Endothelial cell of umbilical vein (primary cell): ENCODE data around the gene DGKB. TPM values are rescaled to one million over a fixed set of nuclear protein-coding genes. Genes with fewer than 3 reads are reported as not detected.

Experiments used
- BruUV-seq: library from RNA; stranded (reverse); fragments of 400-500 nt; replicated peaks from 2 replicates; lab custom pipeline; 2021; lab: Mats Ljungman, UMichigan
- CTCF ChIA-PET: fragments of 300-600, 350-600 bp; sonication (Branson Sonifier 250); formaldehyde crosslinking; loops from one replicate; lab custom pipeline; 2021; ENCODE audit warnings: antibody characterized with exemption, inconsistent platforms; lab: Charles Lee
- POLR2A ChIA-PET: fragments of 300-600, 350-600 bp; sonication (Branson Sonifier 250); formaldehyde crosslinking; loops from one replicate; lab custom pipeline; 2021; ENCODE audit warnings: antibody characterized with exemption, inconsistent platforms; lab: Charles Lee
- DNase-seq: peaks from one replicate; pipeline ENCODE4 v3.0.0-alpha.2; 2011; ENCODE audit warnings: low read depth, low spot score
- FAIRE-seq: peaks from 2 replicates; lab custom pipeline; 2011; peaks lifted over from hg19 to GRCh38; lab: Jason Lieb, UNC
- H2AFZ ChIP-seq: 2 replicates; pipeline ENCODE4 v1.6.0; 2012; ENCODE audit warnings: low read depth, low read length, control low read depth, inconsistent platforms
- H3K27ac ChIP-seq: 2 replicates; pipeline ENCODE4 v1.5.1; 2011; ENCODE audit warnings: low read depth, mild to moderate bottlenecking, control low read depth, low read length, moderate library complexity; ENCODE audit not compliant: insufficient read depth
- H3K27me3 ChIP-seq, 2 experiments: 2 replicates each; pipeline versions ENCODE4 v1.6.0 to v1.6.1; 2011; ENCODE audit warnings: low read length in 2 of 2, mixed read lengths in 1 of 2; ENCODE audit not compliant: control insufficient read depth in 2 of 2, insufficient read depth in 2 of 2
- H3K36me3 ChIP-seq, 2 experiments: 2 replicates in 1 of 2; 3 replicates in 1 of 2; pipeline ENCODE4 v1.5.1; 2011; ENCODE audit warnings: low read length in 2 of 2, mild to moderate bottlenecking in 1 of 2, moderate library complexity in 1 of 2; ENCODE audit not compliant: control insufficient read depth in 2 of 2, insufficient read depth in 2 of 2; ENCODE audit errors: extremely low read depth in 1 of 2
- H3K4me1 ChIP-seq: 3 replicates; pipeline ENCODE4 v1.5.1; 2011; ENCODE audit warnings: mild to moderate bottlenecking, low read length; ENCODE audit not compliant: control insufficient read depth, insufficient read depth; ENCODE audit errors: extremely low read depth
- H3K4me2 ChIP-seq: 2 replicates; pipeline ENCODE4 v1.6.1; 2011; ENCODE audit warnings: low read length, control low read depth, mixed read lengths; ENCODE audit not compliant: insufficient read depth
- H3K4me3 ChIP-seq, 3 experiments: fragments of 200-600 bp in 1 of 3; sonication (generic), shearing (Covaris generic) in 1 of 3; replicated peaks in 1 of 3; 2 replicates each; pipeline ENCODE4 v1.5.1; 2011 to 2016; ENCODE audit warnings: control low read depth in 3 of 3, low read length in 3 of 3, mild to moderate bottlenecking in 2 of 3, inconsistent platforms in 1 of 3, low read depth in 1 of 3, moderate library complexity in 1 of 3; ENCODE audit not compliant: insufficient read depth in 1 of 3
- H3K79me2 ChIP-seq: 2 replicates; pipeline ENCODE4 v1.6.0; 2012; ENCODE audit warnings: low read length, inconsistent platforms; ENCODE audit not compliant: control insufficient read depth, insufficient read depth
- H3K9ac ChIP-seq: replicated peaks from 2 replicates; pipeline ENCODE3; 2011; ENCODE audit warnings: low read length, control low read depth; ENCODE audit not compliant: insufficient read depth; ENCODE audit errors: extremely low read depth
- H3K9me1 ChIP-seq: replicated peaks from 3 replicates; pipeline ENCODE4 v1.6.0; 2011; ENCODE audit warnings: mild to moderate bottlenecking, low read length; ENCODE audit not compliant: control insufficient read depth, insufficient read depth; ENCODE audit errors: extremely low read depth
- H3K9me3 ChIP-seq: replicated peaks from 2 replicates; pipeline ENCODE4 v1.5.1; 2012; ENCODE audit warnings: low read length, inconsistent platforms; ENCODE audit not compliant: control insufficient read depth, insufficient read depth
- H4K20me1 ChIP-seq: replicated peaks from 2 replicates; pipeline ENCODE3; 2011; ENCODE audit warnings: mild to moderate bottlenecking, low read length; ENCODE audit not compliant: control insufficient read depth, insufficient read depth; ENCODE audit errors: extremely low read depth
- EZH2 ChIP-seq: IDR thresholded peaks from 2 replicates; pipeline ENCODE4 v1.6.1; 2012; ENCODE audit warnings: borderline replicate concordance, low read depth, mild to moderate bottlenecking, moderate library complexity, low read length, inconsistent platforms; ENCODE audit not compliant: severe bottlenecking
- FOS ChIP-seq: IDR thresholded peaks from 2 replicates; pipeline ENCODE4 v1.6.1; 2011; ENCODE audit warnings: mild to moderate bottlenecking, low read length, moderate library complexity, borderline replicate concordance; ENCODE audit not compliant: insufficient read depth
- GATA2 ChIP-seq: IDR thresholded peaks from 2 replicates; pipeline ENCODE4 v1.7.0; 2011; ENCODE audit warnings: low read depth, mild to moderate bottlenecking, moderate library complexity, mixed read lengths, low read length; ENCODE audit not compliant: insufficient read length, insufficient read depth
- JUN ChIP-seq: IDR thresholded peaks from 2 replicates; pipeline ENCODE4 v1.6.1; 2011; ENCODE audit warnings: borderline replicate concordance, low read depth; ENCODE audit not compliant: insufficient read length, insufficient read depth
- MYC ChIP-seq: IDR thresholded peaks from one replicate; pipeline ENCODE4 v1.6.1; 2011; ENCODE audit warnings: mild to moderate bottlenecking, low read depth, low read length
- POLR2A ChIP-seq: IDR thresholded peaks from 2 replicates; pipeline ENCODE4 v1.6.1; 2012; ENCODE audit warnings: low read depth, mild to moderate bottlenecking, control low read depth, low read length
- POLR2AphosphoS5 ChIP-seq: IDR thresholded peaks from 2 replicates; pipeline ENCODE4 v1.6.1; 2012; ENCODE audit warnings: low read depth, mild to moderate bottlenecking, control low read depth, low read length, moderate library complexity; ENCODE audit not compliant: insufficient read depth
- dilution Hi-C: fragments of 300-500 bp; cut with MboI; formaldehyde crosslinking; loops from one replicate; pipeline ENCODE4 v1.15.0; 2019; ENCODE audit warnings: low sequenced_read_pairs; ENCODE audit not compliant: extremely low pct_ligation_motif_present
- intact Hi-C: fragments of 100-400 bp; cut with micrococcal nuclease; formaldehyde crosslinking; loops from one replicate; pipeline ENCODE4 v1.10.0; 2022
- polyA plus RNA-seq, 4 experiments: library from polyadenylated mRNA; depleted of rRNA in 3 of 4; stranded (reverse) in 3 of 4; unstranded in 1 of 4; fragments of >200 nt; gene quantifications; 2 replicates each; pipeline versions ENCODE4 v1.2.1 to v1.2.3, GENCODE V29; 2011 to 2012; ENCODE audit warnings: missing spikeins in 1 of 4
- total RNA-seq: library from RNA; stranded (reverse); gene quantifications from 2 replicates; pipeline ENCODE4 v1.2.3, GENCODE V29; 2021
- TF ChIP-seq, protein P1 (sequence below): IDR thresholded peaks from 2 replicates; pipeline ENCODE4 v1.6.1; 2011; ENCODE audit not compliant: insufficient read depth, insufficient read length
- TF ChIP-seq, protein P2 (sequence below), 2 donors: IDR thresholded peaks; 1 replicate in 1 of 2; 2 replicates in 1 of 2; pipeline ENCODE4 v1.5.1; 2011; ENCODE audit warnings: low read length in 2 of 2, mild to moderate bottlenecking in 2 of 2, moderate library complexity in 2 of 2, control low read depth in 1 of 2, inconsistent platforms in 1 of 2, low read depth in 1 of 2; ENCODE audit not compliant: insufficient read depth in 1 of 2; ENCODE audit errors: extremely low read depth in 1 of 2

Gene DGKB
- total and polyA plus RNA-seq, 2 donors (not counting 3 experiments of a cell fraction or from before 2014, with no cell fraction given): not detected

DNA sequence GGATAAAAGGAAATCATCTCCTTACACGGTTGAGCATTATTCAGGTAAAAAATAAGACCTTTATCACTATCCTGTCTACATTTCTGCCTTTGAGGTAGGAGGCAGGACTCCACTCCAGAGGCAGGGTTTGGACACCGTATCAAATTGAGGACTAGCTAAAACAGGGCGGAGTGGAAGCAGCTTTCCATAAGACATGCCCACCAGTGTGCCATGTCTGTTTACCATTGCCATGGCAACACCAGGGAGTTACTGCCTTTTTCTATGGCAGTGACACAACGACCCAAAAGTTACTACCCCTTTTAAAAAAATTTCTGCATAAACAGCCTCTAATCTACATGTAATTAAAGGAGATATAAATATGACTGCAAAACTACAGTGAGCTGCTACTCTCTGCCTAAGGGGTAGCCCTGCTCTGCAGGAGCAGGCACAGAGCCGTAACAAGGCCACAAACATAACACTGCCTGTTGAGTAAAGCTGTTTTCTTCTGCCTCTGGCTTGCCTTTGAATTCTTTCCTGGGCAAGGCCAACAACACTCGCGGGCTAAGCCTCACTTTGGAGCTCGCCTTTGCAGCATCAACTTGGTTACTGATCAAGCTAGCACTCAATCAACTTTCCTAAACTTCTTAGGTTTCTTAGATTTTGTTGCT lies 26.5 kb downstream of the DGKB start:
- CTCF ChIA-PET: no interaction called here

More for the DNA sequence above, 26.5 kb downstream of the DGKB start:
- DNase-seq: no peak
- intact Hi-C loops: no loop called here
- Histone ChIP-seq H3K4me2 (no peak overlapping the region), H3K4me1 (no peaks in the 10 kb centered on the region), H3K27me3 (no peaks in the 10 kb centered on the region), H3K36me3 (no peaks in the 10 kb centered on the region), H3K79me2 (no peaks in the 10 kb centered on the region), H3K9me1 (no peaks in the 10 kb centered on the region), H3K4me3 (no peak overlapping the region), H3K27ac (no peak overlapping the region), H4K20me1 (no peaks in the 10 kb centered on the region), H2AFZ (no peak overlapping the region), H3K9ac (no peak overlapping the region), H3K9me3 (no peaks in the 10 kb centered on the region)
- POLR2A ChIA-PET: no interaction called here
- FAIRE-seq: no peak
- TF ChIP-seq MYC: no peak
- no peak for TF ChIP-seq EZH2
- TF ChIP-seq, protein P1, sequence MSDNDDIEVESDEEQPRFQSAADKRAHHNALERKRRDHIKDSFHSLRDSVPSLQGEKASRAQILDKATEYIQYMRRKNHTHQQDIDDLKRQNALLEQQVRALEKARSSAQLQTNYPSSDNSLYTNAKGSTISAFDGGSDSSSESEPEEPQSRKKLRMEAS: no peak
- TF ChIP-seq FOS: no peak
- no peak for TF ChIP-seq JUN
- TF ChIP-seq POLR2AphosphoS5: no peak
- TF ChIP-seq GATA2: no peak
- TF ChIP-seq, protein P2, sequence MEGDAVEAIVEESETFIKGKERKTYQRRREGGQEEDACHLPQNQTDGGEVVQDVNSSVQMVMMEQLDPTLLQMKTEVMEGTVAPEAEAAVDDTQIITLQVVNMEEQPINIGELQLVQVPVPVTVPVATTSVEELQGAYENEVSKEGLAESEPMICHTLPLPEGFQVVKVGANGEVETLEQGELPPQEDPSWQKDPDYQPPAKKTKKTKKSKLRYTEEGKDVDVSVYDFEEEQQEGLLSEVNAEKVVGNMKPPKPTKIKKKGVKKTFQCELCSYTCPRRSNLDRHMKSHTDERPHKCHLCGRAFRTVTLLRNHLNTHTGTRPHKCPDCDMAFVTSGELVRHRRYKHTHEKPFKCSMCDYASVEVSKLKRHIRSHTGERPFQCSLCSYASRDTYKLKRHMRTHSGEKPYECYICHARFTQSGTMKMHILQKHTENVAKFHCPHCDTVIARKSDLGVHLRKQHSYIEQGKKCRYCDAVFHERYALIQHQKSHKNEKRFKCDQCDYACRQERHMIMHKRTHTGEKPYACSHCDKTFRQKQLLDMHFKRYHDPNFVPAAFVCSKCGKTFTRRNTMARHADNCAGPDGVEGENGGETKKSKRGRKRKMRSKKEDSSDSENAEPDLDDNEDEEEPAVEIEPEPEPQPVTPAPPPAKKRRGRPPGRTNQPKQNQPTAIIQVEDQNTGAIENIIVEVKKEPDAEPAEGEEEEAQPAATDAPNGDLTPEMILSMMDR (IDR thresholded peaks at IDR 0.05; ENCODE audit: extremely low read depth in 1 of 2, insufficient read depth in 1 of 2, low read depth in 1 of 2, low read length in 2 of 2): no peak
- no peak for TF ChIP-seq POLR2A
- BruUV-seq: no TSS peak
- dilution Hi-C loops: no loop called here
